ENCODE measurements around the gene MYO18B. TPM values are rescaled to one million over a fixed set of nuclear protein-coding genes. Genes with fewer than 3 reads are reported as not detected.

Gene MYO18B
- total RNA-seq, 1 donor from 2014 or later, result 0.07 TPM

DNA sequence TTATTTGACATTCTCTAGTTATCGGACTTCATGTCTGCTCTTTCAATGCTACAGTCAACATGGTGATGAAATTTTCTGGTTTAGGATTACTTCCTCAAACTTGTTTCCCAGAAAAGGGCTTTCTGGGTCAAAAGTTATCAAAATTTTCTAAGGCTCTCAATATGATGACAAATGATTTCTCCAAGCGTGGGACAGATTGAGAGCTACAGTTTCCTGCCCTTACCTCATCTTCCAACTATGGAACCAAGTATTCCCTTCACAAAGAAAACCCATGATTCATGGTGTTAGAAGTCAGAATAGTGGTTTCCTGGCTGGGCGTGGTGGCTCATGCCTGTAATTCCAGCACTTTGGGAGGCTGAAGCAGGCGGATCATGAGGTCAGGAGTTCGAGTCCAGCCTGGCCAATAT is 17.8 kb downstream of the MYO18B start:
- Histone ChIP-seq H3K4me1 (ENCODE audit: insufficient read depth, low read length) (peaks cover 25% of the 10 kb centered on the region), H3K27me3 (ENCODE audit: insufficient read depth, low read length) (no peaks in the 10 kb centered on the region), H3K36me3 (ENCODE audit: insufficient read depth, low read length) (no peaks in the 10 kb centered on the region), H3K9me3 (ENCODE audit: insufficient read depth, low read depth, low read length) (no peaks in the 10 kb centered on the region), H3K4me2 (ENCODE audit: low read length) (peak overlapping the region; percentile 21), H4K20me1 (ENCODE audit: insufficient read depth, low read length) (no peaks in the 10 kb centered on the region), H2AFZ (ENCODE audit: low read depth, low read length) (no peak overlapping the region), H3K79me2 (ENCODE audit: insufficient read depth, low read length) (no peaks in the 10 kb centered on the region), H3K27ac (ENCODE audit: low read depth, low read length) (peak overlapping the region; percentile 72), H3K9ac (ENCODE audit: low read length) (no peak overlapping the region), H3K4me3 (ENCODE audit: insufficient read depth, low read depth, low read length) (no peak overlapping the region)
- FAIRE-seq (peak; percentile 80), DNase-seq (ENCODE audit: low read depth) (peak; percentile 99)
- no peaks in the 10 kb centered on the region for H3K36me3 Mint-ChIP-seq (ENCODE audit: low read depth, unreplicated experiment)
- no peak overlapping the region for H3K4me3 Mint-ChIP-seq (ENCODE audit: unreplicated experiment)
- H3K27me3 Mint-ChIP-seq (ENCODE audit: low read depth, unreplicated experiment), result no peaks in the 10 kb centered on the region
- H3K27ac Mint-ChIP-seq (ENCODE audit: unreplicated experiment), result peak overlapping the region; percentile 98
- H3K9me3 Mint-ChIP-seq (ENCODE audit: unreplicated experiment), result peaks cover 14% of the 10 kb centered on the region
- H3K4me1 Mint-ChIP-seq (ENCODE audit: low read depth, unreplicated experiment), result peaks cover 21% of the 10 kb centered on the region
- TF ChIP-seq EZH2 (IDR thresholded peaks at IDR 0.05; ENCODE audit: insufficient read depth, low read length), result no peak
- TF ChIP-seq, protein P1, sequence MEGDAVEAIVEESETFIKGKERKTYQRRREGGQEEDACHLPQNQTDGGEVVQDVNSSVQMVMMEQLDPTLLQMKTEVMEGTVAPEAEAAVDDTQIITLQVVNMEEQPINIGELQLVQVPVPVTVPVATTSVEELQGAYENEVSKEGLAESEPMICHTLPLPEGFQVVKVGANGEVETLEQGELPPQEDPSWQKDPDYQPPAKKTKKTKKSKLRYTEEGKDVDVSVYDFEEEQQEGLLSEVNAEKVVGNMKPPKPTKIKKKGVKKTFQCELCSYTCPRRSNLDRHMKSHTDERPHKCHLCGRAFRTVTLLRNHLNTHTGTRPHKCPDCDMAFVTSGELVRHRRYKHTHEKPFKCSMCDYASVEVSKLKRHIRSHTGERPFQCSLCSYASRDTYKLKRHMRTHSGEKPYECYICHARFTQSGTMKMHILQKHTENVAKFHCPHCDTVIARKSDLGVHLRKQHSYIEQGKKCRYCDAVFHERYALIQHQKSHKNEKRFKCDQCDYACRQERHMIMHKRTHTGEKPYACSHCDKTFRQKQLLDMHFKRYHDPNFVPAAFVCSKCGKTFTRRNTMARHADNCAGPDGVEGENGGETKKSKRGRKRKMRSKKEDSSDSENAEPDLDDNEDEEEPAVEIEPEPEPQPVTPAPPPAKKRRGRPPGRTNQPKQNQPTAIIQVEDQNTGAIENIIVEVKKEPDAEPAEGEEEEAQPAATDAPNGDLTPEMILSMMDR (IDR thresholded peaks at IDR 0.05; ENCODE audit: insufficient read depth, low read depth, low read length), result no peak

DNA sequence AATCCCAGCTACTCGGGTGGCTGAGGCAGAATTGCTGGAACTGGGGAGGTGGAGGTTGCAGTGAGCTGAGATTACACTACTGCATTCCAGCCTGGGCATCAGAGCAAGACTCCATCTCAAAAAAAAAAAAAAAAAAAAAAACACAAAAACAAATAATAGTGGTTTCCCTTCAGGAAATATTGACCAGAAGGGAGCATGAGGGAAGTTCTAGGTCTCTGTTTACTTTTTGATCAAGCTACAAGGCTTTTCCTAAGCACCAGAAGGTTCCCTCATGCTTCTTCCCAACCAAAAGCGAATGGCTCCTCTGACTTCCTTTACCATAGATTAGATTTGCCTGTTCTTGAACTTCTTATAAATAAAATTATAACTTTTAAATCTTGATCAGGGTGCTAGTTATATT is 18.3 kb downstream of the MYO18B start:
- TF ChIP-seq EZH2 (IDR thresholded peaks at IDR 0.05; ENCODE audit: insufficient read depth, low read length), result no peak
- Histone ChIP-seq H3K27ac (ENCODE audit: low read depth, low read length) (peak overlapping the region; percentile 72), H3K27me3 (ENCODE audit: insufficient read depth, low read length) (no peaks in the 10 kb centered on the region), H3K36me3 (ENCODE audit: insufficient read depth, low read length) (no peaks in the 10 kb centered on the region), H2AFZ (ENCODE audit: low read depth, low read length) (no peak overlapping the region), H3K4me2 (ENCODE audit: low read length) (no peak overlapping the region), H3K79me2 (ENCODE audit: insufficient read depth, low read length) (no peaks in the 10 kb centered on the region), H3K4me1 (ENCODE audit: insufficient read depth, low read length) (peaks cover 22% of the 10 kb centered on the region), H3K9me3 (ENCODE audit: insufficient read depth, low read depth, low read length) (no peaks in the 10 kb centered on the region), H4K20me1 (ENCODE audit: insufficient read depth, low read length) (no peaks in the 10 kb centered on the region), H3K9ac (ENCODE audit: low read length) (no peak overlapping the region), H3K4me3 (ENCODE audit: insufficient read depth, low read depth, low read length) (no peak overlapping the region)
- H3K4me3 Mint-ChIP-seq (ENCODE audit: unreplicated experiment), result no peak overlapping the region
- DNase-seq (ENCODE audit: low read depth) (peak; percentile 41), FAIRE-seq (no peak)
- no peaks in the 10 kb centered on the region for H3K27me3 Mint-ChIP-seq (ENCODE audit: low read depth, unreplicated experiment)
- H3K36me3 Mint-ChIP-seq (ENCODE audit: low read depth, unreplicated experiment), result no peaks in the 10 kb centered on the region
- H3K9me3 Mint-ChIP-seq (ENCODE audit: unreplicated experiment), result peaks cover 14% of the 10 kb centered on the region
- H3K27ac Mint-ChIP-seq (ENCODE audit: unreplicated experiment), result peak overlapping the region; percentile 98
- H3K4me1 Mint-ChIP-seq (ENCODE audit: low read depth, unreplicated experiment), result peaks cover 21% of the 10 kb centered on the region

DNA sequence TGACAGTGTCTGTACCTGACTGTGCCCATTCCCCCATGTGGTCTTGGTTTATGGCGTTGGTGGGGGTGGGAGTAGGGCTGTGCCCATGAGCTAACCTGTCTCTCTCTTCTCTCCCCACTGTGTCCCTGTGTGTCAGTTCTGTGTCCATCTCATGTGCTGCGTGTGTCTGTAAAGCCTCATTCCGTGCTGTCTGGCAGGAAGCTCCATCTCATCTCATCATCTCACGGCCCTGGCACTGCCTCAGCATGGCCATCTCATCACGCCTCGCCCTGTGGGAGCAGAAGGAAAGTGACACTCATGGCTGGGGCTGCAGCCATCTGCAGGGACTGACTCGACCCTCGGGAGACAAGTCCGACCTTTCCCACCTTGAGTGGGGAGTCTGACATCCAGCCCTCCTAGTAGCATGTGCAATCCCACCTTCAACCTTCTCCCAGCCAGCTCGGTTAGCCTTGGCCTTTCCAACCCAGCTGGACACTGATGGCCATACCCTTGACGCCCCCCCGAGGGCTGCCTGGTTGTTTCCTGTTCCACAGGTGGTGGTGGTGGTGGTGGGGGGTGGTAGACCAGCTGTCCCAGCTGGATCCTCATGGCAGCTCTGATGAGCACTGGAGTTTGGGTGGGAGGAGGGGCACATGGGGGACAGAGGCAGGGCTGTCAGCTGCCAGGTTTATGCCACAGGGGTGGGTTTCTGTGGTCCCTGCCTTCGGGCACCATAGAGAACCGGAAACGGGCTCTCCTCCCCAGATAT is 19.0 kb downstream of the MYO18B start:
- no peaks in the 10 kb centered on the region for H3K27me3 ChIP-seq (ENCODE audit: insufficient read depth, low read length)
- Mint-ChIP-seq H3K27ac (ENCODE audit: unreplicated experiment) (peak overlapping the region; percentile 98), H3K4me3 (ENCODE audit: unreplicated experiment) (no peak overlapping the region), H3K36me3 (ENCODE audit: low read depth, unreplicated experiment) (no peaks in the 10 kb centered on the region), H3K9me3 (ENCODE audit: unreplicated experiment) (peaks cover 16% of the 10 kb centered on the region), H3K4me1 (ENCODE audit: low read depth, unreplicated experiment) (peaks cover 21% of the 10 kb centered on the region), H3K27me3 (ENCODE audit: low read depth, unreplicated experiment) (no peaks in the 10 kb centered on the region)
- peak overlapping the region; percentile 0 for H2AFZ ChIP-seq (ENCODE audit: low read depth, low read length)
- H3K9ac ChIP-seq (ENCODE audit: low read length), result peak overlapping the region; percentile 10
- peak overlapping the region; percentile 72 for H3K27ac ChIP-seq (ENCODE audit: low read depth, low read length)
- no peak overlapping the region for H3K4me3 ChIP-seq (ENCODE audit: insufficient read depth, low read depth, low read length)
- FAIRE-seq, result no peak
- H3K79me2 ChIP-seq (ENCODE audit: insufficient read depth, low read length), result no peaks in the 10 kb centered on the region
- no peak for DNase-seq (ENCODE audit: low read depth)
- H3K4me2 ChIP-seq (ENCODE audit: low read length), result no peak overlapping the region
- no peaks in the 10 kb centered on the region for H3K36me3 ChIP-seq (ENCODE audit: insufficient read depth, low read length)
- H3K9me3 ChIP-seq (ENCODE audit: insufficient read depth, low read depth, low read length), result peaks cover 2% of the 10 kb centered on the region
- no peaks in the 10 kb centered on the region for H4K20me1 ChIP-seq (ENCODE audit: insufficient read depth, low read length)
- TF ChIP-seq EZH2 (IDR thresholded peaks at IDR 0.05; ENCODE audit: insufficient read depth, low read length), result no peak
- TF ChIP-seq, protein P1 (IDR thresholded peaks at IDR 0.05; ENCODE audit: insufficient read depth, low read depth, low read length), result no peak
- peaks cover 22% of the 10 kb centered on the region for H3K4me1 ChIP-seq (ENCODE audit: insufficient read depth, low read length)

Measured in astrocyte (in vitro differentiated cells and primary cell).